Measurements from ENCODE around the gene REL. TPM values are rescaled to one million over a fixed set of nuclear protein-coding genes. Genes with fewer than 3 reads are reported as not detected.

REL gene
- total and polyA plus RNA-seq, 2 of the 13 experiments (the other 11 are each of a cell fraction or from before 2014, with no cell fraction given): 3.7 to 7.0 TPM

DNA sequence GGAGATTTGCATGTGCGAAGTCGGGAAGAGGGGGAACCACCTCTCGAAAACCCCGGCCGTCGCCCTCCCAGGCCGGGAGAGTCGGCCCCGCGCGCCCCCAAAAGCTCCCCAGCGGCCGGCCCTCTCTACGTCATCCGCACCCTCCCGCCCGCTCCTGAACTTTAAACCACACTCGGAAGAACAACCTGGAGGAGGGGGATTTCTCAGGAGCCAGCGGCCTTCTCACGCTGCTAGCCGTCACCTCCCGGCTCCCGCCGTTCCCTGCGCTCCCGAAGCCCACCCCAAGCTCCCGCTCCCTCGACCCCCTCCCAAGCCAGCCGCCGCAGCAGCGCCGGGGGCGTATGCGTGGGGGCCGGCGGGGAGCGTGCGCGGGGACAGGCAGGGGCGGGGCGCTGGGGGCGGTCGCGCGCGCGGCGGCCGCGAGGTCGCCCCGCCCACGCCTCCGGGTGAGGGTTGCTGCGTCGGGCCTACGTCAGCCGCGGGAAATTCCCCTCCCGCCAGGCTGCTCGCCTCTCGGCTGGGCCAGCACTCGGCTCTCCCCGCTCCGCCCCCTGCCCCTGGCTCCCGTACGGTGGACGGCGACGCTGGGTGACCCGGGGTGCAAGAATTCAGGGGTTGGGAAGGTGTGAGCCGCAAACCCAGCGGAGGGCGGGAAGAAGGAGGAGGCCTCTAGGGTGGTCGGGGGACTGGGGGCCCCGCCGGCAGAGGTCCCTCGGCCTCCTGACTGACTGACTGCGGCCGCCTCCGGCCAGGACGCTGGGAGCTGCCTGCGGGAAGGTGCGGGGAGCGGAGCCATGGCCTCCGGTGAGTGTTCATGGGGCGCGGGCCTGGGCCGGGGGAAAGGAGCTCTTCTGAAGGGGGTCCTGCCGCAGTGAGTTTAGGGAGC is at the start of gene REL (continued):
- TF ChIP-seq, protein P1, sequence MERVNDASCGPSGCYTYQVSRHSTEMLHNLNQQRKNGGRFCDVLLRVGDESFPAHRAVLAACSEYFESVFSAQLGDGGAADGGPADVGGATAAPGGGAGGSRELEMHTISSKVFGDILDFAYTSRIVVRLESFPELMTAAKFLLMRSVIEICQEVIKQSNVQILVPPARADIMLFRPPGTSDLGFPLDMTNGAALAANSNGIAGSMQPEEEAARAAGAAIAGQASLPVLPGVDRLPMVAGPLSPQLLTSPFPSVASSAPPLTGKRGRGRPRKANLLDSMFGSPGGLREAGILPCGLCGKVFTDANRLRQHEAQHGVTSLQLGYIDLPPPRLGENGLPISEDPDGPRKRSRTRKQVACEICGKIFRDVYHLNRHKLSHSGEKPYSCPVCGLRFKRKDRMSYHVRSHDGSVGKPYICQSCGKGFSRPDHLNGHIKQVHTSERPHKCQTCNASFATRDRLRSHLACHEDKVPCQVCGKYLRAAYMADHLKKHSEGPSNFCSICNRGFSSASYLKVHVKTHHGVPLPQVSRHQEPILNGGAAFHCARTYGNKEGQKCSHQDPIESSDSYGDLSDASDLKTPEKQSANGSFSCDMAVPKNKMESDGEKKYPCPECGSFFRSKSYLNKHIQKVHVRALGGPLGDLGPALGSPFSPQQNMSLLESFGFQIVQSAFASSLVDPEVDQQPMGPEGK (CRISPR knock-in tag; IDR thresholded peaks at IDR 0.05): peak; percentile 90
- TF ChIP-seq NR2C2 (CRISPR knock-in tag; IDR thresholded peaks at IDR 0.05; ENCODE audit: borderline replicate concordance) (peak; percentile 73), SMAD9 (CRISPR knock-in tag; IDR thresholded peaks at IDR 0.05) (peak; percentile 81; the same call in 1 of the 2 replicates), ZNF781 (CRISPR knock-in tag; IDR thresholded peaks at IDR 0.05; ENCODE audit: borderline replicate concordance, not compliant biosample characterization) (peak; percentile 49), RARA (CRISPR knock-in tag; IDR thresholded peaks at IDR 0.05) (peak; percentile 52), HCFC1 (IDR thresholded peaks at IDR 0.05; ENCODE audit: low read depth, low read length) (no peak; the same call in none of the 2 replicates), KMT2A (CRISPR knock-in tag; IDR thresholded peaks at IDR 0.05) (peak; percentile 96), ZNF619 (CRISPR knock-in tag; IDR thresholded peaks at IDR 0.05) (peak; percentile 84; the same call in 1 of the 2 replicates), ZNF34 (CRISPR knock-in tag; IDR thresholded peaks at IDR 0.05; ENCODE audit: borderline replicate concordance) (no peak; the same call in 1 of the 2 replicates), ARNT2 (CRISPR knock-in tag; IDR thresholded peaks at IDR 0.05; ENCODE audit: low read depth) (peak; percentile 91), NFKBIZ (CRISPR knock-in tag; IDR thresholded peaks at IDR 0.05) (peak; percentile 13; the same call in 1 of the 2 replicates), RXRA (CRISPR knock-in tag; IDR thresholded peaks at IDR 0.05) (peak; percentile 79)
- TF ChIP-seq, protein P2, sequence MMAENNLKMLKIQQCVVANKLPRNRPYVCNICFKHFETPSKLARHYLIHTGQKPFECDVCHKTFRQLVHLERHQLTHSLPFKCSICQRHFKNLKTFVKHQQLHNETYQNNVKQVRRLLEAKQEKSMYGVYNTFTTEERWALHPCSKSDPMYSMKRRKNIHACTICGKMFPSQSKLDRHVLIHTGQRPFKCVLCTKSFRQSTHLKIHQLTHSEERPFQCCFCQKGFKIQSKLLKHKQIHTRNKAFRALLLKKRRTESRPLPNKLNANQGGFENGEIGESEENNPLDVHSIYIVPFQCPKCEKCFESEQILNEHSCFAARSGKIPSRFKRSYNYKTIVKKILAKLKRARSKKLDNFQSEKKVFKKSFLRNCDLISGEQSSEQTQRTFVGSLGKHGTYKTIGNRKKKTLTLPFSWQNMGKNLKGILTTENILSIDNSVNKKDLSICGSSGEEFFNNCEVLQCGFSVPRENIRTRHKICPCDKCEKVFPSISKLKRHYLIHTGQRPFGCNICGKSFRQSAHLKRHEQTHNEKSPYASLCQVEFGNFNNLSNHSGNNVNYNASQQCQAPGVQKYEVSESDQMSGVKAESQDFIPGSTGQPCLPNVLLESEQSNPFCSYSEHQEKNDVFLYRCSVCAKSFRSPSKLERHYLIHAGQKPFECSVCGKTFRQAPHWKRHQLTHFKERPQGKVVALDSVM (CRISPR knock-in tag; IDR thresholded peaks at IDR 0.05): peak; percentile 18; the same call in 1 of the 2 replicates
- TF ChIP-seq, protein P3, sequence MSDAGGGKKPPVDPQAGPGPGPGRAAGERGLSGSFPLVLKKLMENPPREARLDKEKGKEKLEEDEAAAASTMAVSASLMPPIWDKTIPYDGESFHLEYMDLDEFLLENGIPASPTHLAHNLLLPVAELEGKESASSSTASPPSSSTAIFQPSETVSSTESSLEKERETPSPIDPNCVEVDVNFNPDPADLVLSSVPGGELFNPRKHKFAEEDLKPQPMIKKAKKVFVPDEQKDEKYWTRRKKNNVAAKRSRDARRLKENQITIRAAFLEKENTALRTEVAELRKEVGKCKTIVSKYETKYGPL (CRISPR knock-in tag; IDR thresholded peaks at IDR 0.05): 0 out of 2 replicates have a peak, but pooled peaks have one; percentile 38
- TF ChIP-seq, protein P4, sequence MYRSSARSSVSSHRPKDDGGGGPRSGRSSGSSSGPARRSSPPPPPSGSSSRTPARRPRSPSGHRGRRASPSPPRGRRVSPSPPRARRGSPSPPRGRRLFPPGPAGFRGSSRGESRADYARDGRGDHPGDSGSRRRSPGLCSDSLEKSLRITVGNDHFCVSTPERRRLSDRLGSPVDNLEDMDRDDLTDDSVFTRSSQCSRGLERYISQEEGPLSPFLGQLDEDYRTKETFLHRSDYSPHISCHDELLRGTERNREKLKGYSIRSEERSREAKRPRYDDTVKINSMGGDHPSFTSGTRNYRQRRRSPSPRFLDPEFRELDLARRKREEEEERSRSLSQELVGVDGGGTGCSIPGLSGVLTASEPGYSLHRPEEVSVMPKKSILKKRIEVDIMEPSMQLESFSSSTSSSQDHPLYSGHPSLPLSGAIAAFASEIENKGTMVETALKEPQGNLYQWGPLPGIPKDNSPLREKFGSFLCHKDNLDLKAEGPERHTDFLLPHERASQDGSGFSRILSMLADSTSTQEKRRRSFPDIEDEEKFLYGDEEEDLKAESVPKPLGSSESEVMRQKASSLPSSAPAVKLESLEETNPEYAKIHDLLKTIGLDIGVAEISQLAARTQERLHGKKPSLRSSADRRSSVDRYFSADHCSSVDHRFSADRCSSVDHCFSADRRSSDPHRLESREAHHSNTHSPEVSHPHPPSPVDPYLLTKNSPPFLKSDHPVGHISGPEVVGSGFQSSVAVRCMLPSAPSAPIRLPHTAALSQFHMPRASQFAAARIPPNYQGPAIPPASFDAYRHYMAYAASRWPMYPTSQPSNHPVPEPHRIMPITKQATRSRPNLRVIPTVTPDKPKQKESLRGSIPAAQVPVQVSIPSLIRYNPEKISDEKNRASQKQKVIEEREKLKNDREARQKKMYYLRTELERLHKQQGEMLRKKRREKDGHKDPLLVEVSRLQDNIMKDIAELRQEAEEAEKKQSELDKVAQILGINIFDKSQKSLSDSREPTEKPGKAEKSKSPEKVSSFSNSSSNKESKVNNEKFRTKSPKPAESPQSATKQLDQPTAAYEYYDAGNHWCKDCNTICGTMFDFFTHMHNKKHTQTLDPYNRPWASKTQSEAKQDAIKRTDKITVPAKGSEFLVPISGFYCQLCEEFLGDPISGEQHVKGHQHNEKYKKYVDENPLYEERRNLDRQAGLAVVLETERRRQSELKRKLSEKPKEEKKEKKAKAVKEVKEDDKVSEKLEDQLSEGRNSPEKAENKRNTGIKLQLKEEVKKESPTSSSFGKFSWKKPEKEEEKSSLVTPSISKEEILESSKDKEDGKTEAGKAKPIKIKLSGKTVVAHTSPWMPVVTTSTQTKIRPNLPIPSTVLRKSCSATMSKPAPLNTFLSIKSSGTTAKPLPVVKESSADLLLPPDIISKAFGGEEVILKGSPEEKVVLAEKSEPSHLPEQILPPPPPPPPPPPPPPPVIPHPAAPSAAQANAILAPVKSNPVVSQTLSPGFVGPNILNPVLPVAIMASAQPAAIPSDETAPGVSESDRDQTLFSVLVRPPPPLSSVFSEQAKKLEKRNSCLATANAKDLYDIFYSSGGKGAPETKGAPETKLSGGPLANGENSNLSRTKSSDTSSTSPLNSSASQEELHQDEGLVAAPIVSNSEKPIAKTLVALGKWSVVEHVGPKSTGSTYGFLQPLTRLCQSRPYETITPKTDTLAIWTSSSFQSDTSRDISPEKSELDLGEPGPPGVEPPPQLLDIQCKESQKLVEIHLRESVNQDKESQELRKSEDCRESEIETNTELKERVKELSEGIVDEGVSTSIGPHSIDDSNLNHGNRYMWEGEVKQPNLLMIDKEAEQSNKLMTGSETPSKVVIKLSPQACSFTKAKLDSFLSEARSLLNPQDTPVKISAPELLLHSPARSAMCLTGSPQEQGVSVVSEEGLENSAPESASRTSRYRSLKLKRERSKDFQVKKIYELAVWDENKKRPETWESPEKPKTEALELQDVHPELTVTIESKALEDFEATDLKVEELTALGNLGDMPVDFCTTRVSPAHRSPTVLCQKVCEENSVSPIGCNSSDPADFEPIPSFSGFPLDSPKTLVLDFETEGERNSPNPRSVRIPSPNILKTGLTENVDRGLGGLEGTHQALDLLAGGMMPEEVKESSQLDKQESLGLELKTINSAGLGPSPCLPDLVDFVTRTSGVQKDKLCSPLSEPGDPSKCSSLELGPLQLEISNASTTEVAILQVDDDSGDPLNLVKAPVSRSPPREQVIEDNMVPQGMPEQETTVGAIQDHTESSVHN (CRISPR knock-in tag; IDR thresholded peaks at IDR 0.05): no peak
